MM.1S (cell line): ENCODE data around the gene BIRC7.

Experiments
- DNase-seq: peaks from one replicate; pipeline ENCODE4 v3.0.0-alpha.2; 2015
- H2AFZ ChIP-seq: fragments of 300-600 bp; sonication (generic); 2 replicates; pipeline ENCODE4 v1.6.0; 2016; ENCODE audit warnings: antibody characterized with exemption, low read length
- H3F3A ChIP-seq: fragments of 300-600 bp; sonication (generic); 2 replicates; pipeline ENCODE4 v1.6.1; 2016; ENCODE audit warnings: mild to moderate bottlenecking, antibody characterized with exemption, low read length, moderate library complexity, mixed read lengths; ENCODE audit not compliant: insufficient read depth
- H3K27ac ChIP-seq: fragments of 300-600 bp; sonication (generic); 2 replicates; pipeline ENCODE4 v1.5.1; 2016; ENCODE audit warnings: mild to moderate bottlenecking, low read length
- H3K27me3 ChIP-seq: fragments of 300-600 bp; sonication (generic); replicated peaks from 2 replicates; pipeline ENCODE4 v1.6.0; 2016; ENCODE audit warnings: low read length; ENCODE audit not compliant: insufficient read depth
- H3K36me3 ChIP-seq: fragments of 300-600 bp; sonication (generic); replicated peaks from 2 replicates; pipeline ENCODE4 v1.6.1; 2016; ENCODE audit warnings: mild to moderate bottlenecking, low read length, mixed read lengths; ENCODE audit not compliant: insufficient read depth
- H3K4me1 ChIP-seq: fragments of 300-600 bp; sonication (generic); 2 replicates; pipeline ENCODE4 v1.6.1; 2016; ENCODE audit warnings: low read length, mixed read lengths
- H3K4me2 ChIP-seq: fragments of 300-600 bp; sonication (generic); 2 replicates; pipeline ENCODE4 v1.6.0; 2016; ENCODE audit warnings: low read depth, low read length
- H3K4me3 ChIP-seq: fragments of 300-600 bp; sonication (generic); 2 replicates; pipeline ENCODE4 v1.5.1; 2016; ENCODE audit warnings: low read length, mixed read lengths
- H3K79me2 ChIP-seq: fragments of 300-600 bp; sonication (generic); 2 replicates; pipeline ENCODE4 v1.6.1; 2016; ENCODE audit warnings: mixed run types, low read length, mixed read lengths
- H3K9ac ChIP-seq: fragments of 300-600 bp; sonication (generic); 2 replicates; pipeline ENCODE4 v1.6.1; 2016; ENCODE audit warnings: low read length, mixed read lengths
- H3K9me2 ChIP-seq: fragments of 300-600 bp; sonication (generic); replicated peaks from 2 replicates; pipeline ENCODE4 v1.6.1; 2016; ENCODE audit warnings: mild to moderate bottlenecking, low read length, mixed read lengths; ENCODE audit not compliant: insufficient read depth
- H3K9me3 ChIP-seq: fragments of 300-600 bp; sonication (generic); replicated peaks from 2 replicates; pipeline ENCODE4 v1.6.1; 2016; ENCODE audit warnings: mild to moderate bottlenecking, low read length, mixed read lengths; ENCODE audit not compliant: insufficient read depth
- H4K20me1 ChIP-seq: fragments of 300-600 bp; sonication (generic); 2 replicates; pipeline ENCODE4 v1.6.1; 2016; ENCODE audit warnings: mild to moderate bottlenecking, low read length, moderate library complexity, mixed read lengths; ENCODE audit not compliant: insufficient read depth
- EZH2 ChIP-seq: fragments of 300-600 bp; sonication (generic); optimal IDR thresholded peaks from 2 replicates; pipeline ENCODE3; 2017; ENCODE audit warnings: low read depth, mild to moderate bottlenecking, antibody characterized with exemption, low read length, mixed read lengths
- EZH2phosphoT487 ChIP-seq: fragments of 300-600 bp; sonication (generic); IDR thresholded peaks from 2 replicates; pipeline ENCODE4 v1.6.1; 2018; ENCODE audit warnings: antibody characterized with exemption, low read length
- TF ChIP-seq, protein P1 (sequence below): fragments of 300-600 bp; sonication (generic); IDR thresholded peaks from 2 replicates; pipeline ENCODE4 v1.5.1; 2016; ENCODE audit warnings: antibody characterized with exemption, low read length, mixed read lengths

The BIRC7 gene

DNA sequence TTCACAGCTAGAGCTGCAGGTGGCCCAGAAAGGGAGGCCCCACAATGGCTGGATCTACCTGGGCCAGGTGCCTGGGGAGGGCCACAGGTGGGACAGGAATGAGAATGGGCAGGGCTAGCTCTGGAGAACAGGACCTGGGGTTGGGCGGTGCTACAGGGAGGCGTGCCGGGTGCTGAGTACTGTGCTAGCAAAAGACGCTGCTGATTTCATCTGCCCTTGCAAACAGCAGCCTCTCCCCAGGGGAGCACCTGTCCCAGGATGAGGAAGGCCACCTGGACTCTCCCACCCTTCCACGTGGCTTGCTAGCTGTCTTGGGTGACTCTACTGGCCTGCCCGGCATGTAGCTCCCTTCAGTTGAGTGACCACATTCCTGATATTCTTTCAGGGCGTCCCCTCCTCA lies 13.2 kb upstream of the BIRC7 start:
- Histone ChIP-seq H3K9me3 (no peaks in the 10 kb centered on the region), H3K27ac (no peak overlapping the region), H3K9me2 (no peaks in the 10 kb centered on the region), H3K4me3 (no peak overlapping the region), H3F3A (no peaks in the 10 kb centered on the region), H4K20me1 (no peaks in the 10 kb centered on the region), H2AFZ (no peak overlapping the region), H3K9ac (no peak overlapping the region), H3K4me2 (no peak overlapping the region), H3K79me2 (no peaks in the 10 kb centered on the region), H3K27me3 (peaks cover 81% of the 10 kb centered on the region), H3K36me3 (no peaks in the 10 kb centered on the region), H3K4me1 (no peaks in the 10 kb centered on the region)
- DNase-seq, result no peak
- TF ChIP-seq, protein P1, sequence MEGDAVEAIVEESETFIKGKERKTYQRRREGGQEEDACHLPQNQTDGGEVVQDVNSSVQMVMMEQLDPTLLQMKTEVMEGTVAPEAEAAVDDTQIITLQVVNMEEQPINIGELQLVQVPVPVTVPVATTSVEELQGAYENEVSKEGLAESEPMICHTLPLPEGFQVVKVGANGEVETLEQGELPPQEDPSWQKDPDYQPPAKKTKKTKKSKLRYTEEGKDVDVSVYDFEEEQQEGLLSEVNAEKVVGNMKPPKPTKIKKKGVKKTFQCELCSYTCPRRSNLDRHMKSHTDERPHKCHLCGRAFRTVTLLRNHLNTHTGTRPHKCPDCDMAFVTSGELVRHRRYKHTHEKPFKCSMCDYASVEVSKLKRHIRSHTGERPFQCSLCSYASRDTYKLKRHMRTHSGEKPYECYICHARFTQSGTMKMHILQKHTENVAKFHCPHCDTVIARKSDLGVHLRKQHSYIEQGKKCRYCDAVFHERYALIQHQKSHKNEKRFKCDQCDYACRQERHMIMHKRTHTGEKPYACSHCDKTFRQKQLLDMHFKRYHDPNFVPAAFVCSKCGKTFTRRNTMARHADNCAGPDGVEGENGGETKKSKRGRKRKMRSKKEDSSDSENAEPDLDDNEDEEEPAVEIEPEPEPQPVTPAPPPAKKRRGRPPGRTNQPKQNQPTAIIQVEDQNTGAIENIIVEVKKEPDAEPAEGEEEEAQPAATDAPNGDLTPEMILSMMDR, result no peak
- TF ChIP-seq EZH2phosphoT487, result no peak
- TF ChIP-seq EZH2, result no peak

DNA sequence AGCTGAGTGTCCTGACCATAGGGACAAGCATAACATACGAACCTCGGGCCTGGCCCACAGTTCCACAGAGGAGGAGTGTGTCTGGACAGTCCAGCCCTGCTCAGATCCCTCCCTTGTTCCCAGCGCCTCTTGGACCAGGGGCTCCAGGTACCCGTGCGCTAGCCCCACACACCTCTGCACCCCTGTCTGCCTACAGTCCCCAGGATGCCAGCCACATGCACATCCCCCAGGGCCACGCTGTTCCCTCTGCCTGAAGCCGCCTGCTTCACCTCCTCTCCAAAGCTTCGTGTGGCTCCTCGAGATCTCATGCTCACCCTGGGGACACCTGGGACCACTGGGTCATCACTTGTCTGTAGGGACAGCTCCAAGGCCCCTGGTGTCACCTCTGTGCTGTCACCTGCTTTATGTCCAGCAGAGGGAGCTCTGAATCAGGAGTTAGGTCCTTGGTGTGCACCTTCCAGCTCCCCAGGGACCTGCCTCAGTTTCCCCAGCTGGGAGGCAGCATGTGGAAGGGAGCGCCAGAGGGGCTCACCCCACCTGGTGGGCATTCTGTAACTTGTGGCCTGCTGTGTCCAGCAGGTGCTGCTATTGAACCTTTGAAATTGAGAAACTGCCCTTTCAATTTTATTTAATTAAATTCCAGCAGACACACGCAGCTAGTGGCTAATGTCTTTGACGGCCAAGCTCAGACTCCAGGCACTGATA lies 12.4 kb upstream of the BIRC7 start:
- Histone ChIP-seq H3F3A (no peaks in the 10 kb centered on the region), H3K36me3 (no peaks in the 10 kb centered on the region), H3K27ac (no peak overlapping the region), H3K9me2 (no peaks in the 10 kb centered on the region), H3K4me3 (no peak overlapping the region), H3K79me2 (no peaks in the 10 kb centered on the region), H2AFZ (no peak overlapping the region), H3K9ac (no peak overlapping the region), H3K27me3 (peaks cover 87% of the 10 kb centered on the region), H3K4me2 (no peak overlapping the region), H3K4me1 (no peaks in the 10 kb centered on the region), H4K20me1 (no peaks in the 10 kb centered on the region), H3K9me3 (no peaks in the 10 kb centered on the region)
- peak; percentile 45 for DNase-seq
- TF ChIP-seq EZH2, result no peak
- TF ChIP-seq, protein P1, result peak; percentile 78

DNA sequence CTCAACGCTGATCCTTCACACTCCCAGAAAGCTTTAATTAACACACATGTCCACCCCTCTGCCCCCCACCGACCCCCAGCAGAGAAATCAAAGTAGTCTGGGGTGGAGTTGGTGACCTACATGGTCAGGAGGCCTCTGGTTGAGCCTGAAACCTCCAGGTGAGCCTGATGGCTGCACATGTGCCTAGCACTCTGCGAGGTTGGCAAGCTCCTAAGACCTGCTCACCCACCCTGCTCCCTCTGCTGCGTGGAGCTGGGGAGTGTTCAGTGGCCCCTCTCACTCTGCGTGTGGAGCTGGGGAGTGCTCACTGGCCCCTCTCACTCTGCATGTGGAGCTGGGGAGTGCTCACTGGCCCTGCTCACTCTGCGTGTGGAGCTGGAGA lies 11.9 kb upstream of the BIRC7 start:
- no peaks in the 10 kb centered on the region for H3K36me3 ChIP-seq
- H3K9me3 ChIP-seq, result no peaks in the 10 kb centered on the region
- H3K9me2 ChIP-seq, result no peaks in the 10 kb centered on the region
- H3K27me3 ChIP-seq, result peaks cover 92% of the 10 kb centered on the region
- no peak overlapping the region for H3K27ac ChIP-seq
- H3K9ac ChIP-seq, result no peak overlapping the region
- TF ChIP-seq EZH2 (no peak), EZH2phosphoT487 (no peak)
- TF ChIP-seq, protein P1, result no peak
- H2AFZ ChIP-seq, result no peak overlapping the region
- no peaks in the 10 kb centered on the region for H3K79me2 ChIP-seq
- no peak overlapping the region for H3K4me3 ChIP-seq
- H3K4me2 ChIP-seq, result no peak overlapping the region
- no peaks in the 10 kb centered on the region for H4K20me1 ChIP-seq
- no peaks in the 10 kb centered on the region for H3K4me1 ChIP-seq
- no peak for DNase-seq
- no peaks in the 10 kb centered on the region for H3F3A ChIP-seq
